DMS 273 treated with DMSO at 0.1 percent for 48 hours (cell line): ENCODE results near the gene IPP.
"Not testable (repeated sequence)": the region's sequence is repeated elsewhere in the genome, so short reads cannot be mapped to it uniquely, and the experiment has no call there.

ENCODE experiments used
- DNase-seq: peaks from one replicate; lab custom pipeline; 2025; lab: John Stamatoyannopoulos, UW

Gene IPP

DNA sequence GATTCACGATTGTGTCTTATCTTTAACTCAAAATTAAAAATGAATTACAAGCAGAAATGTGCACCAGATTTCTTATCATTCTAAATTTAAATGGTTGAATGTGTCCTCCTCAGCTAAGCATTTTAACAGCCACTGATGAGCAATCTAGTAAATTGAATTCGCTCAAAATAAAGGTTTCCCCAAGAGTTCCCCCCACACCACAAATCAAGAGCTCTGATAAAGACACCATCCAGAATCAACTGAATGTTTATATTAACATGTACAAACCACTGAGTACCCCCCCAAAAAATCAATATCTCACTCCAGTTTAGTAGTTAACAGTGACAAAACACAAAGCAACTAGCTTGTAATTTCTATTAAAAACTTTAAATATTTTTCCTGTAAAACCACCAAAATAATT, 66.1 kb downstream of the IPP start:
- no peak for DNase-seq

DNA sequence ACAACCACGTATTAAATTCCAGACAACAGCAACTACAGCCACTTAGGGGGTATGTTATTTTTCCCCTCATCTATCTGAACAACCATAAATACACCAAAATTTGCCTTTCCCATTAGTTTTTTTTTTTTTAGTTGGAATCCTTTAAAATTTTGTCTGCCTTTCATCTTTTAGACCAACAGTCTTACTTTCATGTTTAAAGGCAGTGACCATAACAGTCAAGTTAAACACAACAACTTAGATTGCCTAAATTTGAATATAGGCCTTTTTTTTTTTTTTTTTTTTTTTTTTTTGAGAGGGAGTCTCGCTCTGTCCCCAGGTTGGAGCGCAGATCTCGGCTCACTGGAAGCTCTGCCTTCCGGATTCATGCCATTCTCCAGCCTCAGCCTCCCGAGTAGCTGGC, 67.5 kb downstream of the IPP start:
- no peak for DNase-seq

DNA sequence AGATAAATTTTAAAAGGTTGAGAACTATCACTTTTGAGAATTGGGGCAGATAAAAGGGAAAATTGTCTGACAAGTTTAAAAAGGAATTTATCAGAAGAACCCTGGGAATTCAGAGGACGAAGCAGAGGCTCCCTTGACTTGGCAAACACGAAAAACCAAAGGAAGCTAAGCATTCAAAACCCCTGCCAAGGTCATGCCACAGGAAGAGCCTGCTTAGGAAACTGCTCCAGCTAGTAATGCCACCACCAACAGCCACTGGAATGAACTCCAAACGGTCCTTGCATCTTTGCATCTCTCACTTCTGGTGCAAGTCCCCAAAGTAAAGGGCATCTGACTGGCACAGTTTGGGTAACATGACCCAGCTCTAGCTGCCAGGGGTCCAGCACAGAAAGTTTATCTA, 71.3 kb downstream of the IPP start:
- DNase-seq, result no peak

GRCh38 chr1:45678489-45678888, 72.0 kb downstream of the IPP start:
- no peak for DNase-seq

DNA sequence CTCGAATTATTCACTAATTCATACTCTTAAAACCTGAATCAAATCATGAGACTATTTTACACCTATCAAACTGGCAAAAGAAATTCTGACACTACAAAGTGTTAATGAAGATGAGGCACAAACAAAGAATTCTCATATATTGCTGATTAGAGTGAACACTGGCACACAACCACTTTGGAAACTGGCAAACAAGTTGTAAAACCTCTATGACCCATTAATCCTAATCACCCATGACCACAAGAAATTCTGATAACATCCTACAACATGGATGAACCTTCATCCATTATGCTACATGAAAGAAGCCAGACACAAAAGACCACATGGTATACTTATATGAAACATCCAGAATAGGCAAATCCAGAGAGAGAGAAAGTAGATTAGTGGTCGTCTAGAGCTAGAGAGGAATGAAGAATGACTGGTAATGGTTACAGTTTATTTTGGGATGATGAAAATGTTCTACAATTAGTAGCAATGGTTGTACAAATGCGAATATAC, 72.7 kb downstream of the IPP start:
- DNase-seq, result no peak

DNA sequence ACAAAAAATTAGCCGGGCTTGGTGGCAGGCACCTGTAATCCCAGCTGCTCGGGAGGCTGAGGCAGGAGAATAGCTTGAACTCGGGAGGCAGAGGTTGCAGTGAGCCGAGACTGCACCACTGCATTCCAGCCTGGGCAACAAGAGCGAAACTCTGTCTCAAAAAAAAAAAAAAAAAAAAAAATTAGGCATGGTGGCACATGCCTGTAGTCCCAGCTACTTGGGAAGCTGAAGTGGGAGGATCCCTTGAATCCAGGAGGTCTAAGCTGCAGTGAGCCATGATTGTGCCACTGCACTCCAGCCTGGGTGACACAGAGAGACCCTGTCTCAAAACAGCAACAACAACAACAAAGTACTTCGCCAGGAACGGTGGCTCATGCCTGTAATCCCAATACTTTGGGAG, 73.9 kb downstream of the IPP start:
- DNase-seq, result not testable (repeated sequence)

DNA sequence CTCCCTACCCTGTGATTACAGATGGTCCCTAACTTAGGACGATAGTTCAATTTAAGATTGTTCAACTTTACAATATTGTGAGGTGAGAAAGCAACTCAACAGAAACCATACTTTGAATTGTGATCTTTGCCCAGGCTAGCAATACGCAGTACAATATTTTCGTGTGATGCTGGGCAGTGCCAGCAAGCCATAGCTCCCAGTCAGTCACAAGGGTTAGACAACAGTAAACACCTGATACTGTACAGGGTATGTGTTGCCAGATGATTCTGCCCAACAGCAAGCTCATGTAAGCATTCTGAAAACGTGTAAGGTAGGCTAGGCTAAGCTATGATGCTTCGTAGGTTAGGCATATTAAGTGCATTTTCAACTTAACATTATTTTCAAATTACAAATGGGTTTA, 76.0 kb downstream of the IPP start:
- no peak for DNase-seq

- DNase-seq, result no peak
These were observed 76.5 kb downstream of the IPP start for GRCh38 chr1:45673956-45674355.

DNA sequence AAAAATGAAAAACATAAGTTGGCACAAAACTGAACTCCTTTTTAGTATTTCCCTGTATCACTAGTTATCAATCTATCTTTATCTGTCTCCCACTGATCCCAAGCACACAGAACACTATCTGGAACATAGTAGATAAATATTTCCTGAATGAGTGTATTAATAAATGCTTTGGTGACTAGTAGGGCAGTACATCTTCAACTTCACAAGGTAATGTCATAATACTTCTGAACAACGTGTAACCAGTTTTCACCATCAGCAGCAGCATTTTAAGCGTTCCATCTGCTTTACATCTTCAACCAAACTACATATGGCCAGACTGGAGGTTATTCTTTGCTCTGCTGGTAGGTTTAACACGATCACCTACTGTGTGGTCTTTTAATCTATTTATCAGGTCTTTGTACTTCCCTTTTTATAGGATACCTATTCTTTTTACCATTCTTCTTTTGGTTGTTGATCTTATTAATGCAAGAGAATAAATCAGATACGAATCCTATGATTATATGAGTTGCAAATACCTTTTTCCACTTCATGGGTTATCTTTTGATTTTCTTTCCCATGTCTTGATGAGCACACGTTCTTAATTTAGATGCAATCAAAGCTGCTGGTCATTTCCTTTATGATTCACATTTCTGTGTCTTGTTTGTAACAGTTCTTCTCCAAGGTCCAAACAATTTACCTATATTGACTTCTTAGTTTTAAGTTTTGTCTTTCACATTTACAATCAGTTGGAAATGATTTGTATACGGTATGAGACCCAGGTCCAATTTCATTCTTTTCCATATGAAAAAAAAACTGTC, 80.4 kb downstream of the IPP start:
- DNase-seq, result no peak

DNA sequence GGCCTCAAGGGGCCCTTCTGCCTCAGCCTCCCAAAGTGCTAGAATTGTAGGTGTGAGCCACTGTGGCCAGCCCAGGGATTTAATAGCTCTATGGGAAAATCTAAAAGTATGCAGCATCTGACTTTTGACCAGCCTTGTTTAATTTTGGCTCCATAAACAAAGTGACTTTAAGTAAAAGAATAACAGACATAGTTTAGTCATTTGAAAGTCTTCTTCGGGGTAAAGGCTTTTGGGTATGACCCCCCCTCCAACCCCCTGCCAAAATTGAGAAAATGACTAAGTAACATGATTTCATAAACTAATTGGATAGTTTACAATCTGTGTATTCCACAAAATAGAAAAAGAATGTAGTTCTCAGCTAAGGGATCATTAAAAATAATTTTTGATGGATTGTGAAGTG, 81.1 kb downstream of the IPP start:
- no peak for DNase-seq

DNA sequence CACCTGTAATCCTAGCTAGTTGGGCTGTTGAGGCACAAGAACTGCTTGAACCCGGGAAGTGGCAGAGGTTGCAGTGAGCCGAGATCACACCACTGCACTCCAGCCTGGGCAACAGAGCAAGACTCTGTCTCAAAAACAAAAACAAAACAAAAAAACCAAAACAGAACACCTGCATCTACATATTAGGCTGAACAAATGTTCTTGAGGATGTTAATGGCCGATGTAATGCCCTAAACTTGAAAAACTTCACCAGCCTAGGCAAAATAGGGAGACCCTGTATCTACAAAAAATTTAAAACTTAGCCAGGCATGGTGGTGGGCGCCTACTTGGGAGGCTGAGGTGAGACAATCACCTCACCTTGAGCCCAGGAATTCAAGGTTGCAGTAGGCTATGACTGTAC, 81.9 kb downstream of the IPP start:
- DNase-seq, result no peak

- no peak for DNase-seq
These were observed 82.9 kb downstream of the IPP start for GRCh38 chr1:45667321-45668111.

GRCh38 chr1:45666836-45667235, 83.6 kb downstream of the IPP start:
- no peak for DNase-seq

GRCh38 chr1:45660336-45660735, 90.1 kb downstream of the IPP start:
- no peak for DNase-seq

DNA sequence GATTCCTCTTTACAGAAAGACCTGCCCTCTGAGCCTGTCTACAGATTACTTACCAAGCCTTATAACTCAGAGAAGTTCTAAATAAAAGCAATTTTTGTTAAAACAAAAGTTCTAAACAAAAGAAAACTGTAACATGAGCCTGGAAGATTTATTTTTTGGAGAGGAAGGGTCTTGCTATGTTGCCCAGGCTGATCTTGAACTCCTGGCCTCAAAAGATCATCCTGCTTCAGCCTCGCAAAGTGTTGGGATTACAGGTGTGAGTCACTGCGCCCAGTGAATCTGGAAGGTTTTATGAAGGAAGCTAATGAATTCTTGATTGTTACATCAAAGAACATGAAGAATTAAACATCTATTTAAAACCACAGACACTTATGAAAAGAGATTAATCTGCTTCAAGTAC, 91.2 kb downstream of the IPP start:
- no peak for DNase-seq

- no peak for DNase-seq
These were observed 92.3 kb downstream of the IPP start for GRCh38 chr1:45658171-45658570.

DNA sequence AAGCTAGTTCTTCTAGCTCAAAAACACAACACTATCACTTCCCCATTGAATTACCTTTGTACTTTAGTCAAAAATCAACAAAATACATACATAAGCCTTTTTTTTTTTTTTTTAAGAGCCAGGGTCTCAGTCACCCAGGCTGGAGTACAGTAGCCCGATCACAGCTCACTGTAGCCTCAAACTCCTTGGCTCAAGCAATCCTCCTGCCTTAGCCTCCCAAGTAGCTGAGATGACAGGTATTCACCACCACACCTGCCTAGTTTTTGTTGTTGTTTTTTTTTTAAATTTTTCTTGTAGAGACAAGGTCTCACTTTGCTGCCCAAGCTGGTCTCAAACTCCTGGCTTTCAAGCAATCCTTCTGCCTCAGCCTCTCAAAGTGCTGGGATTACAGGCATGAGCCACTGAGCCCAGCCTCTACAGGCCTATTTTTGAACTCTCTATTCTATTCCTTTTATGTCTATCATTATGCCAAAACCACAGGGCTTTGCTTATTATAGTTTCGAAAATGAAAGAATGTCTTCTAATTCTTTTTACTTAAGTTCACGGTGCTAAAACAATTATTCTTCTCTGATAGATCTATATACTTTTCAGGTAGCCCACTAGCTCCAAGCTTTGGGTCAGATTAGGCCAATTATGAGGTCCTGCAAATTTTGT, 93.8 kb downstream of the IPP start:
- no peak for DNase-seq

GRCh38 chr1:45654540-45655280, 95.7 kb downstream of the IPP start:
- no peak for DNase-seq
